T-helper 1 cell treated with Interleukin-12 subunit alpha and Interleukin-12 subunit beta and Interleukin-4 antibody, amounts not matched to agents 30 ng/mL and 1 ng/mL, for 36 hours (primary cell): ENCODE measurements around the gene PROKR1. TPM values are rescaled to one million over a fixed set of nuclear protein-coding genes. Genes with fewer than 3 reads are reported as not detected.
"Not testable (repeated sequence)": the region's sequence is repeated elsewhere in the genome, so short reads cannot be mapped to it uniquely, and the experiment has no call there.

Experiments
- intact Hi-C: fragments of 100-400 bp; cut with micrococcal nuclease; formaldehyde crosslinking; loops from one replicate; pipeline ENCODE4 v1.15.1; 2024
- total RNA-seq: library from RNA; stranded (reverse); gene quantifications from 2 replicates; pipeline ENCODE4 v1.2.3, GENCODE V29; 2022

Gene PROKR1
- total RNA-seq, result 0.05 TPM in 1 of 2 replicates, not detected in the other

DNA sequence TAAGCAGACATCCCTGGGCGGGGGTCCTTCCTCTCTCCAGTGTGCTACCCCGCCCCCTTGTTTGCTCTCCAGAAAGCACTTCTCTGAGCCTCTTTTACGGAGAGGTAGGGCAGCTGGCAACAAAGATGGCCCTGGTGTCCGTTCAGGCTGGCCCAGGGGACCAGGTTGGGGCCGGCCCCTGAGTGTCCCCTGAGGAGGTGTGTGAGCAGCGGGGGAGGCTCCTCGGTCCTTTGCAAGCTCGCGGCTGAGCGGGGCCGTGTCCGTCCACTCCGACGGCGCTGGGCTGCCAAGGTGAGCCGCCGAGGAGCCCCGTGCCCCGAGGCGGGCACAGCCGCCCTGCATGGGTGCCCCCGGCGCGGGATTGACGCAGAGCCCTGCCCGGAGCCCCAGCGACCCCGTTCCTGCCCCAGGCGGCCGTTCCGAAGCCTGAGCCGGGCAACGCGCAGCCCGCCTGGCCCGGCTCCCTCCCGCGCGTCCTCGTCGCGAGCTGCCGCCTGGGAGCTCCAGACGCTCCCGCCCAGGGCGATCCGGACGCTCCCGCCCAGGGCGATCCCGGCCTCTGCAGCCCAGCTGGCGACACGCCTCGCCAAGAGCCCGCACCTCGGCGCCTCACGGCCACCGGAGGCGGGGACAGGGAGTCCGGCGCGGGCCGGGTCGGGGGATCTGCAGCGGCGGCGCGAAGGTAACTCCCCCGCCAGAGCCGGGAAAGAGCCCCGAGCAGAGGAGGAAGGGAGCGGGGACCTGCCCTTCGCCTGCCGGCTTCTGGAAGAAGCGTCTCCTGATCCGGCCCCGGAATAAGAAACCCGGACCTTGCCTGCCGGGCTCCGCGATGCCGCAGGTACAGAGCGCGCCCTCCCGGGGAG is at the start of gene PROKR1:
Gene PROKR1 (plus strand): TSS at position 569 of the 863 bp plus-strand sequence. CDS start 2,243 bp downstream, outside the sequence.
- intact Hi-C loops, result no loop called here

DNA sequence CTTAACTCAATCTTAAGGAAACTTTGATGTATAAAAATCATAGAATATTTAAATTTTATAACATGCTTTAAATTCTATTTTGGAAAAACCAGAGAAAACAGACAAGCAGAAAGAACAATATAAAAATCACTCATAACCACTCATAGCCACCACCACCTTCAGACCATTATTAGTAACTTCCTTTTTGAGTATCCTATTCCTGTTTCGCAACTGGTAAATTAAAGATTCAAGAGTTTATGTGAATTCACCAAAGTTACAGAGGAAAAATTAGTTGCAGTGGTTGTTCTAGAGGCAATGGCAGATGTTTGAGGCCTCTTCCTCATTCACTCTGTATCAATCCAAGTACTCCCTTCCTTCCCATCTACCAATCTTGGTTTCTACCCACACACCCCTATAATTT is 49.3 kb upstream of the PROKR1 start:
- intact Hi-C loops, result loop anchor here (2.0 kb wide), 2 partner anchors 73 to 123 kb away; no protein-coding TSS in a partner anchor

DNA sequence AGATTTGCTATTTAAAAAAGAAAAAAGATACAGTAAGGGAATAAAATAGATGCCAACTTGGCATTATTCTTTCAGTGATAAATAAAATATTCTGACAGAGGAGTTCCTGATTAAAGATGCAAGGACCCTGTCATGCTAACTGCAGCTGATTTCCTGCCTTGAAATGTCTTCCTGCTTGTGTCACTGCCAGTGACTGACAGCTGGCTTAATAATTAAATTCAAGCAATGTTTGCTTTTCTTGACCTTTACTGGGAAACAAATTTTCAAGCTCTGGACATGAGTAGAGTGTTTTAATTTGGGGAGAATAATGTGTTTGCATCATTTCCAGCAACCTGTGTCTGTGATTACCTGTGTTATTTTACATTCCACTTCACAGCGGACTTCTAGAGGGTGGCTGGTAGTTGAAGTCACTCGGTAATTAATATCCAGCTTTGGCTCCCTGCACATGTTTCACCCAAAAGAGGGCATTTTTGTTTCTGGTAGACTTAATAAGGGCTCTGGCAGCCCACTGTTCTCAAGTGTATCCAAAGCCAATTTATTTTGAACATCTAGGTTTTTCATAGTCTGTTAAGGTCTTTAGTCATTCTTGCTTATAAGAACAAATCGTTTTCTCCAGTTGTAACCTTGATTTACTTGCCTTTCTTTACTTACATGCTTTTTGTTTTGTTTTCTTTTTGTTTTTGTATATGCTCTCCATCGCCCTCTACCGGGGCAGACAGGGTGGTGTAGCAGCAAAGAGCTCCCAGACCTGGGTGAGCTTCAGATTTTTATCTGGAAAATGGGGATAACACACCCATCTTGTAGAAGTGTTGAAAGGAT is 48.5 kb upstream of the PROKR1 start:
- intact Hi-C loops, result loop anchor here (1.0 to 5.0 kb wide), 8 partner anchors 57 to 330 kb away; partner anchors contain the start of genes APLF and FBXO48

DNA sequence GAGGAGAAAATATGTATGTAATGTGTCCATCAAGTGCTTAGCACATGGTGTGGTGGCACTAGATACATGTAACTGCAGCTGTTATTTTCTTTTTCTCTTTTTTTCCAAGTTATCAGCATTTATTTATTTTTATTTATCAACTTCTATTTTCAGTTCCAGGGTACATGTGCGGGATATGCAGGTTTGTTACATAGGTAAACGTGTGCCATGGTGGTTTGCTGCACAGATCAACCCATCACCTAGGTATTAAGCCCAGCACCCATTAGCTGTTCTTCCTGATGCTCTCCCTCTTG is 47.9 kb upstream of the PROKR1 start:
- intact Hi-C loops, result loop anchor here (1.0 to 5.0 kb wide), 8 partner anchors 57 to 330 kb away; partner anchors contain the start of genes APLF and FBXO48

DNA sequence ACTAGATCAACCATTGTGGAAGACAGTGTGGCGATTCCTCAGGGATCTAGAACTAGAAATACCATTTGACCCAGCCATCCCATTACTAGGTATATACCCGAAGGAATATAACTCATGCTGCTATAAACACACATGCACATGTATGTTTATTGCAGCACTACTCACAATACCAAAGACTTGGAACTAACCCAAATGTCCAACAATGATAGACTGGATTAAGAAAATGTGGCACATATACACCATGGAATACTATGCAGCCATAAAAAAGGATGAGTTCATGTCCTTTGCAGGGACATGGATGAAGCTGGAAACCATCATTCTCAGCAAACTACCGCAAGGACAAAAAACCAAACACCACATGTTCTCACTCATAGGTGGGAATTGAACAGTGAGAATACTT is 42.9 kb upstream of the PROKR1 start:
- intact Hi-C loops, result not testable (repeated sequence)

DNA sequence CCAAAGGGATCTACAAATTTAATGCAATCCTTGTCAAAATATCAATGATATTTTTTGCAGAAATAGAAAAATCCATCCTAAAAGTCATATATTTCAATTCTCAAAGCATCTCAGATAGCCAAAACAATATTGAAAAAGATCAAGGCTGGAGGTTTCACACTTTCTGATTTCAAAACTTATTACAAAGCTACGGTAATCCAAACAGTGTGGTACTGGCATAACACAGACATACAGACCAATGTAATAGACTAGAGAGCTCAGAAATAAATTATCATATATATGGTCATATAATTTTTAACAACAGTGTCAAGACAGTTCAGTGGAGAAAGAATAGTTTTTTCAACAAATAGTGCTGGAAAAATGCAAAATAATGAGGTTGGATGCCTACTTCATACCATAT is 40.3 kb upstream of the PROKR1 start:
- intact Hi-C loops, result no loop called here

GRCh38 chr2:68604077-68604476 is 39.3 kb upstream of the PROKR1 start:
- intact Hi-C loops, result no loop called here

GRCh38 chr2:68605939-68606338 is 37.4 kb upstream of the PROKR1 start:
- intact Hi-C loops, result no loop called here

GRCh38 chr2:68606759-68607158 is 36.6 kb upstream of the PROKR1 start:
- intact Hi-C loops, result no loop called here

GRCh38 chr2:68607837-68608236 is 35.5 kb upstream of the PROKR1 start:
- intact Hi-C loops, result no loop called here

- intact Hi-C loops, result no loop called here
Measured at GRCh38 chr2:68612765-68613519, 30.4 kb upstream of the PROKR1 start.

DNA sequence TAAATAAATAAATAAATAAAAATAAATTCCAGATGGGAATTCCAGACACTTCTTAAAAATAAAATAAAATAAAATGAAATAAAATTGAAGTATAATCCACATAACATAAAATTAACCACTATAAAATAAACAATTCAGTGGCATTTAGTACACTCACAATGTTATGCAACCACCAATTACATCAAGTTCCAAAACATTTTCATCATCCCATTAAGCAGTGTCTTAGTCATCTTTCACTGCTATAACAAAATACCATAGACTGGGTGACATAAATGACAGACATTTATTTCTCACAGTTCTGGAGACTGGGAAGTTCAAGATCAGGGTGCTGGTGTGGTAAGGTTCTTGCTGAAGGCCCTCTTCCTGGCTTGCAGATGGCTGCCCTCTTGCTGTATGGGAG is 22.6 kb upstream of the PROKR1 start:
- intact Hi-C loops, result no loop called here

GRCh38 chr2:68623820-68624219 is 19.6 kb upstream of the PROKR1 start:
- intact Hi-C loops, result no loop called here

DNA sequence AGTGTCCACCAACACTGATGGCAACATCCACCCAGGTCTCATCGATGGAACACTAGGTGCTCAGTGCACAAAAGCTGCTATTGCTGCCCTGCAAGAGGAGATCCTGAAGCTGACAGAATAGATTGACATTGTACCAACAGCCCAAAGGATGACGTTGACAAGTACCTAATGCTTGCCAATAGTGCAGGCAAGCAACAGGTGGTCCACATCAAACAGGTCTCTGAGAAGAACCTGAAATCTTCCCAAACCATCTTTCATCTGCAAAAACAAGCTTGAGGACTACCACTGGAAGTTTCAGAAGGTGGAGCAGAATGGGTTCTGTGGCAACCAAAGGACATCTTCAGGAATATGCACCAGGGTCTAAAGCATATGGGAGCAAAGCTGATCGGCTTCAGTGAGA is 15.8 kb upstream of the PROKR1 start:
- intact Hi-C loops, result no loop called here

GRCh38 chr2:68632021-68632420 is 11.4 kb upstream of the PROKR1 start:
- intact Hi-C loops, result no loop called here

DNA sequence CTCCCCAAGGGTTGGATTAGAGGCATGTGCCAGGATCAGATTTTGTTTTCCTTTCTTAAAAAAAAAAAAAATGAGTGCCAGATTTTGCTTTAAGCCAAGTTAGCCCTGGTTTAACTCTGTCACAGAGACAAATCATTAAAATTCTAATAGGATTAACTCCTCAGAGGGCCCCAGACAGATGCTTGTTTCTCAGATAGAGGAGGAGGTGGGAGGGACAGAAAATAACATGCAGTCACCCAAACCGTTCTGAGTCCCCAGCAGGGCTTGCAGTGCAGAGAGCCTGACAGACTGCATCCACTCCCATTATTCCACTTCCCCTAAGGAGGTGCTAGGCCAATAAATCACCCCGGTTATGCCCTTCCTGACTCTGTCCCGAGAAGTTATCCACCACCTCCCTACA is 6.3 kb upstream of the PROKR1 start:
- intact Hi-C loops, result no loop called here

- intact Hi-C loops, result no loop called here
Measured at GRCh38 chr2:68643874-68644485, 601 bp downstream of the PROKR1 start.

DNA sequence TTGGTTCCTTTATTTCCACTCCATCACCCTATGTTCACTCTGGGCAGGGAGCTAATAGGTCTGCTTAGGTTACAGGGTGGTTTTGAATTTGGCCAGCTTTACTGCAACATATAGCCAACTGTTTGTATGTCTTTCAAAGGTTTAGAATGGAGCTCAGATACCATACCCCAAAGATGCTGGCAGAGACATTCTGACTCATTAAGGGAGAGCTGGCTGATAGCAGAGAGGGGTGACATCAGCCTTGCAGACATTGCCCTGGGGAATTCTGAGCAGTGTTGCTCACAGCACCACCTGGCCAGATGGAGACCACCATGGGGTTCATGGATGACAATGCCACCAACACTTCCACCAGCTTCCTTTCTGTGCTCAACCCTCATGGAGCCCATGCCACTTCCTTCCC is 2.1 kb downstream of the PROKR1 start:
- intact Hi-C loops, result no loop called here

- intact Hi-C loops, result no loop called here
Measured at GRCh38 chr2:68646303-68646702, 2.9 kb downstream of the PROKR1 start.

DNA sequence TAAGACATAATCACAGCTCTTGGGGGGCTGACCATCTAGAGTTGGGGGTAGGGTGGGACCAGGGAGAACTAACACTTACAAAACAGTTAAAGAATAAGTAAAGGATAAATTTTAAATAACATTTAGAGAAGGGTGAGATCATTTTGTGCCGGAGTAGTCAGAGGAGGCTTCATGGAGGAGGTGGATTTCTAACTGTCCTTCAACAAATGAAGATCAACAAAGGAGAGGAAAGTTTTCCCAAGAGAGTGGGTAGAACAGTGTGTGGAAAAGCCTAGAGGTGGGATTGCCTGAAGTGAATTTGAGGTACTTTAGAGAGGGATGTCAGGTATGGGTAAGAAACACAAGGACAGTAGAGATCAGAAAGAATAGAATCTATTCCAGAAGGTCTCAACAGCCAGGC is 7.3 kb downstream of the PROKR1 start:
- intact Hi-C loops, result loop anchor here (5.0 to 10.0 kb wide), 6 partner anchors 53 to 277 kb away; no protein-coding TSS in a partner anchor

DNA sequence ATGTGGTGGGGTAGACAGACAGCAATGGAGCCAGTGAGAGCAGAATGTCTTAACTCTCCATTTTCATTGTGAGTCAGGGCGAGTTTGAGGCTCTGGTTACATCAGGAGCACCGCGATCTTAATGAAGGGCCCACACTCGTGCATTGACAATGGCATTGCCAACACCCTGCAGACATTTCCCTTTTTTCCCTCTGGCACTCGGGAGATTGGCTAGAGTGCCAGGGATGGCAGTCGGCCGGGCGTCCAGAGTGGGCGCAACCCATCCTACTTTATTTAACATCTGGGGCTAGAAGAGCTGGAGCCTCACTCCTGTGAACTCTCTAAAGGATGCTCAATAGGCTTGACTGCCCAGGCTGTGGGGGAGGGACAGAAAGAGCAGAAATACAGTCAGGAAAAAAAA is 9.7 kb downstream of the PROKR1 start:
- intact Hi-C loops, result loop anchor here (1.0 to 10.0 kb wide), 8 partner anchors 56 to 278 kb away; partner anchors contain the start of genes APLF and FBXO48
